GM12873 (cell line): Measurements from ENCODE around the gene ZNF653.

Experiments
- CTCF ChIP-seq: IDR thresholded peaks from 2 replicates; pipeline ENCODE4 v1.5.1; 2012; ENCODE audit warnings: low read depth, mild to moderate bottlenecking, moderate library complexity, low read length, control low read depth; ENCODE audit not compliant: insufficient read depth; ENCODE audit errors: missing control alignments

Gene ZNF653

DNA sequence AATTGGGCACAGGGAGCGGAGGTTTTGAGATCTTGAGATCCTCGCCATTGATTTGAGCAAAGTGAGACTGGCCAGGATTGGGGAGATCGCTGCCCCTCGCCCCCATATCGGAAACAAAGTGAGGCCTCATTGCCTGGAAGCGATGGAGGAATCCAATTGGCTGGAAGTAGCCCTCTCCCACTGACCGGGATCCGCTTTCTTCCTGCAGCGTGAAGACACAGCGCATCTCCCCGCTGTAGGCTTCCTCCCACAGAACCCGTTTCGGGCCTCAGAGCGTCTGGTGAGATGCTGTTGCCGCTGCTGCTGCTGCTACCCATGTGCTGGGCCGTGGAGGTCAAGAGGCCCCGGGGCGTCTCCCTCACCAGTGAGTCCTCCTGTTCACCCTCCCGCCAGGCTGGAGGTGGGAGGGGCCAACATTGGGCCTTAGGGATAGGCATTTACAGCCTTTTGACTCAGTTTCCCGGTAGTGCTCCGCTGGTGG lies 69.8 kb downstream of the ZNF653 start:
- no peak for TF ChIP-seq CTCF

DNA sequence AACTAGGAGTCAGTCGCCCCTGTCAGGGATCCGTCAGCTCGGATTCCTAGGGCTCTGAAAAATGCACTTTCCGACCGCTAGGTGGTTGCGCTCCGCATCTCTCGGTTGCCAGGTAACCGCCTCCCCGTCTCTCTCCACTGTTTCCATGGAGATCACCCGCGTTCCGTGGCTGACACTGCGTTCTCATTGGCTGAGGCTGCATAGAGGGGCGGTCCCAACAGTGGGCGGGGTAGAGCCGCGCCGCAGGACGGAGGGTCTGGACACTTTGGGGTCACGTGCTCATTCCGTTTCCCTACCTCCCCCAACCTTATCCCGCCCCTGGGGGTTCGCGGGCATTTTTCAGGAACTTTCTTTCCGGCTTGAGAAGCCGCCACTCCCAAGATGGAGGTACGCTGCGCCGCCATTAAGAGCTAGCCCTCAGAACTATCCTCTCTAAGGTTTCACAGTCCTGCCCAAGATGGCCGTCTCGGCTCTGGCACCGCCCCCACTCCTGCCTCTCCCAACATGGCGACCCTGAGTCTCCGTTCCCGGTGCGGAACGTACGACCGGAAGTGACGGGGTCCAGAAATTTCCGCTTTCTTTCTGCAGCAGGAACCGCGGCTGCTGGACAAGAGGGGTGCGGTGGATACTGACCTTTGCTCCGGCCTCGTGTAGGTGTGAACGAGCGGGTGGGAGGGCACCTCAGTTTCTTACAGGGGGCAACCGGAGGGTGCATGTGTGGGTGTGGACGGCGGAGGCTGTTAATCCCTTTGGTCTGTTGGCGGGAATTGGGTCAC lies 70.4 kb downstream of the ZNF653 start, which contains the start of the genes ODAD3 and PRKCSH:
ODAD3 (minus strand) TSS at position 65 of the 776 bp plus-strand sequence. CDS start 105 bp downstream, outside the sequence.
PRKCSH (plus strand) TSS at position 579 of the 776 bp plus-strand sequence. CDS start 483 bp downstream, outside the sequence.
- TF ChIP-seq CTCF, result peak; percentile 96

DNA sequence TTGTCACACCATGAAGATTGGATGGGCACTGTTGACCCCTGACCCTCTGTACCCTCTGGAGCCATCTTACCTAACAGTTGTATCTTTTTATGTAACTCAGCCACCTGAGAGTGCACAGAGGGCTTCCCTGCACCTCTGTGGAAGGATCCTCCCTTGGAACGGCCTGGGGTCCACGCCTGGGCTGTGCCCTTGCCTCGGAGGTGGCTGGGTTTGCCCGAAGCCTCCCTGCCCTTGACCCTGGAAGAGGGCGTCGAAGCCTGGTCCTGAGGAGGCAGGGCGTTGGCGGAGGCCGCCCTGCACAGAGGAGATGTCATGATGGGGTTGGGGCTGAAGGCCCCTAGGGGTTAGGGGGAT lies 71.0 kb downstream of the ZNF653 start:
- no peak for TF ChIP-seq CTCF
